GM23248 (cell line): ENCODE data around the gene FOXB2.

ENCODE experiments used
- EZH2 ChIP-seq: fragments of 200-600 bp; sonication (generic); IDR thresholded peaks from 2 replicates; pipeline ENCODE4 v1.6.1; 2018; ENCODE audit warnings: antibody characterized with exemption, mild to moderate bottlenecking; ENCODE audit not compliant: insufficient read depth, poor library complexity, severe bottlenecking
- EZH2phosphoT487 ChIP-seq: fragments of 200-600 bp; sonication (generic); IDR thresholded peaks from 2 replicates; pipeline ENCODE4 v1.6.1; 2018; ENCODE audit warnings: antibody characterized with exemption, moderate library complexity, mild to moderate bottlenecking, low read depth; ENCODE audit not compliant: insufficient read depth

DNA sequence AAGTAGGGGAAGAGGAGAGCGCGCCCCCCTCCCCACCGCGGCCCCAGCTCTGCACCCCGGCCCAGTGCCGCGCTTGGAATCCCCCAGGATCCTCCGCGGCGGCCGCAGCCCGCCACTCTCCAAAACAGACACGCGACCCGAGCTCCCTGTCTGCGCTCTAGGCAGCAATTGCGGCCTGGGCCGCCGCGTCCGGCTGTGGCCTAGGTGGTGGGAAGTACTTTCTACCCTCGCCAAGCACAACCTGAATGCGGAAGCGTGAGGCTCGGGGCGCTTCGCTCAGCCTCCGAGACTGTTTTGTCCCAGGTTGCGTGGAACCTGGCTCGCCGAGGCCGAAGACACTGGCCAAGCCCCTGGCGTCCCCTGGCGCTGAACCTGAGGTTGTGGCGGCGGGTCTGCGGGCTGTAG lies 3.3 kb upstream of the FOXB2 start:
- TF ChIP-seq EZH2 = no peak
- no peak for TF ChIP-seq EZH2phosphoT487
